ENCODE measurements around the gene PRB4. TPM values are rescaled to one million over a fixed set of nuclear protein-coding genes. Genes with fewer than 3 reads are reported as not detected.

Gene PRB4
- total RNA-seq (2022; extraction: Qiagen RNA extraction) = not detected in 5 replicates

GRCh38 chr12:11310336-11310735, at the start of gene PRB4:
PRB4 (minus strand) TSS chr12:11310436; CDS start chr12:11310398, 38 bp downstream.

GRCh38 chr12:11269607-11270006, 40.6 kb downstream of the PRB4 start, which contains the start of gene PRB3:
PRB3 (minus strand) TSS chr12:11269707; CDS start chr12:11269669, 38 bp downstream.

Other genes with a start within 250 kb of the PRB4 start
- 0.08 TPM in 1 of 5 replicates, not detected in the others for gene TAS2R46, start 248.1 kb downstream of the PRB4 start, total RNA-seq (2022; extraction: Qiagen RNA extraction)
- not detected in 5 replicates for gene TAS2R43, start 218.1 kb downstream of the PRB4 start, total RNA-seq (2022; extraction: Qiagen RNA extraction)
- 0.05 TPM in 1 of 5 replicates, not detected in the others for gene TAS2R30, start 175.8 kb downstream of the PRB4 start, total RNA-seq (2022; extraction: Qiagen RNA extraction)
- 8.2 to 8.9 TPM (median 8.7 TPM) in 5 replicates for gene SMIM10L1, start 139.2 kb downstream of the PRB4 start, total RNA-seq (2022; extraction: Qiagen RNA extraction)
- not detected in 5 replicates for gene TAS2R42, start 123.5 kb downstream of the PRB4 start, total RNA-seq (2022; extraction: Qiagen RNA extraction)
- gene PRB3, start 40.7 kb downstream of the PRB4 start, total RNA-seq (2022; extraction: Qiagen RNA extraction) = not detected in 5 replicates
- gene PRB2, start 85.1 kb upstream of the PRB4 start, total RNA-seq (2022; extraction: Qiagen RNA extraction) = not detected in 5 replicates